Measurements from ENCODE around the gene GYPA.
"Not testable (repeated sequence)": the region's sequence is repeated elsewhere in the genome, so short reads cannot be mapped to it uniquely, and the experiment has no call there.

- not testable (repeated sequence) for TF ChIP-seq CTCF, POLR2A (IDR thresholded peaks at IDR 0.05)
Measured at GRCh38 chr4:144097776-144098175, 42.7 kb downstream of the GYPA start.
